ENCODE data around the gene NDUFAF8. TPM values are rescaled to one million over a fixed set of nuclear protein-coding genes. Genes with fewer than 3 reads are reported as not detected.

Gene NDUFAF8
- total and polyA plus RNA-seq, 10 of the 15 experiments (the other 5 are each of a cell fraction or from before 2014, with no cell fraction given), result 22.0 to 307 (median 106) TPM

DNA sequence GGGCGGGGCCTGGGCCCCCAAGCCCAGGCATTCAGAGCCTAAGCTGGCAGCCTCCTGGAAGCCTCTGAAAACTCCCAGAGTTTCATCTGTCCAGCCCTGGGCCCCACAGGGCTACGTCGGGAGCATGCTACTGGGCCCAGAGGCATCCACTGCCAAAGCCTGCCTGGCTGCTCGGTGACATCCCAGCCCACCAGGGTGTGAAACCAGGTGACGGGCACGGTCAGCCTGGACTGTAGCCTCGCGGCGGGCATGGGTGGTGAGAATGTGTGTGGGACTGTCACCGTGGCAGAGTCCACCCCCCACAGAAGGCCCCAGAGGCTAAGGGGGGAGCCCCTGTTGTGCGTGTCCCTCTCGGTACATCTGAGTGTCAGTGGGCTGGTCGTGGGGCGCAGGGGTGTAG is 47.5 kb upstream of the NDUFAF8 start:
- DNase-seq (ENCODE audit: low read depth, low spot score), result no peak
- TF ChIP-seq LARP7 (IDR thresholded peaks at IDR 0.05), result no peak
- TF ChIP-seq, protein P1, sequence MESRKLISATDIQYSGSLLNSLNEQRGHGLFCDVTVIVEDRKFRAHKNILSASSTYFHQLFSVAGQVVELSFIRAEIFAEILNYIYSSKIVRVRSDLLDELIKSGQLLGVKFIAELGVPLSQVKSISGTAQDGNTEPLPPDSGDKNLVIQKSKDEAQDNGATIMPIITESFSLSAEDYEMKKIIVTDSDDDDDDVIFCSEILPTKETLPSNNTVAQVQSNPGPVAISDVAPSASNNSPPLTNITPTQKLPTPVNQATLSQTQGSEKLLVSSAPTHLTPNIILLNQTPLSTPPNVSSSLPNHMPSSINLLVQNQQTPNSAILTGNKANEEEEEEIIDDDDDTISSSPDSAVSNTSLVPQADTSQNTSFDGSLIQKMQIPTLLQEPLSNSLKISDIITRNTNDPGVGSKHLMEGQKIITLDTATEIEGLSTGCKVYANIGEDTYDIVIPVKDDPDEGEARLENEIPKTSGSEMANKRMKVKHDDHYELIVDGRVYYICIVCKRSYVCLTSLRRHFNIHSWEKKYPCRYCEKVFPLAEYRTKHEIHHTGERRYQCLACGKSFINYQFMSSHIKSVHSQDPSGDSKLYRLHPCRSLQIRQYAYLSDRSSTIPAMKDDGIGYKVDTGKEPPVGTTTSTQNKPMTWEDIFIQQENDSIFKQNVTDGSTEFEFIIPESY (IDR thresholded peaks at IDR 0.05), result no peak
- no peak for TF ChIP-seq IRF3 (IDR thresholded peaks at IDR 0.05)
- TF ChIP-seq, protein P2, sequence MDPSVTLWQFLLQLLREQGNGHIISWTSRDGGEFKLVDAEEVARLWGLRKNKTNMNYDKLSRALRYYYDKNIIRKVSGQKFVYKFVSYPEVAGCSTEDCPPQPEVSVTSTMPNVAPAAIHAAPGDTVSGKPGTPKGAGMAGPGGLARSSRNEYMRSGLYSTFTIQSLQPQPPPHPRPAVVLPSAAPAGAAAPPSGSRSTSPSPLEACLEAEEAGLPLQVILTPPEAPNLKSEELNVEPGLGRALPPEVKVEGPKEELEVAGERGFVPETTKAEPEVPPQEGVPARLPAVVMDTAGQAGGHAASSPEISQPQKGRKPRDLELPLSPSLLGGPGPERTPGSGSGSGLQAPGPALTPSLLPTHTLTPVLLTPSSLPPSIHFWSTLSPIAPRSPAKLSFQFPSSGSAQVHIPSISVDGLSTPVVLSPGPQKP (IDR thresholded peaks at IDR 0.05; ENCODE audit: low read depth, low read length), result no peak
- no peak for TF ChIP-seq ETV6 (conservative IDR thresholded peaks at IDR 0.05 in 1 of 2, IDR thresholded peaks at IDR 0.05 in 1 of 2; ENCODE audit: borderline replicate concordance in 1 of 2, low read depth in 1 of 2)
- TF ChIP-seq GATAD2B (conservative IDR thresholded peaks at IDR 0.05; ENCODE audit: low read depth), result no peak
- TF ChIP-seq NFYA (IDR thresholded peaks at IDR 0.05; ENCODE audit: borderline replicate concordance, low read depth, low read length), result no peak
- TF ChIP-seq NFIC (IDR thresholded peaks at IDR 0.05; ENCODE audit: low read depth, low read length), result no peak
- TF ChIP-seq RBBP5 (conservative IDR thresholded peaks at IDR 0.05), result no peak
- no peak for ATAC-seq
- RAD21 ChIA-PET (ENCODE audit: unreplicated experiment), result no interaction called here
- Histone ChIP-seq H3K4me1 (ENCODE audit: control insufficient read depth, insufficient read depth, low read length) (peaks cover 3% of the 10 kb centered on the region; the same call in 1 of the 2 replicates), H3K4me2 (ENCODE audit: control insufficient read depth, insufficient read depth) (no peak overlapping the region), H4K20me1 (ENCODE audit: control insufficient read depth, insufficient read depth) (no peaks in the 10 kb centered on the region), H3K79me2 (ENCODE audit: control insufficient read depth, insufficient read depth, low read length) (no peaks in the 10 kb centered on the region), H3K4me3 (no peak overlapping the region), H3K36me3 (ENCODE audit: control insufficient read depth in 2 of 2, insufficient read depth in 2 of 2, low read length in 1 of 2) (peaks cover 0 to 5% of the 10 kb centered on the region in 2 experiments; a peak in 2 of 4 replicates), H3K9ac (ENCODE audit: control insufficient read depth, insufficient read depth, low read length) (no peak overlapping the region), H3K9me3 (replicated peaks; ENCODE audit: control insufficient read depth, insufficient read depth, low read length) (no peaks in the 10 kb centered on the region), H2AFZ (ENCODE audit: control insufficient read depth, low read depth, low read length) (no peak overlapping the region), H3K27me3 (replicated peaks in 1 of 2; ENCODE audit: control insufficient read depth in 2 of 2, insufficient read depth in 2 of 2, low read length in 1 of 2) (no peaks in the 10 kb centered on the region), H3K27ac (ENCODE audit: control insufficient read depth, insufficient read depth) (no peak overlapping the region)
- 87% methylated on average over 14 of the region's 14 CpGs for WGBS (ENCODE audit: insufficient coverage, insufficient replicate concordance, low lambda C conversion rate, missing lambda C conversion rate)
- POLR2A ChIA-PET, result no interaction called here
- CTCF ChIA-PET, result no interaction called here
- in situ Hi-C loops (cut with MboI), result no loop called here
- intact Hi-C loops (cut with micrococcal nuclease; ENCODE audit: unreplicated experiment), result no loop called here
- FAIRE-seq, result no peak
- SMC1A ChIA-PET (ENCODE audit: uncharacterized antibody, unreplicated experiment), result no interaction called here
- no TSS peak for BruUV-seq (replicated peaks)

Measured in GM12878 (cell line).